HG03175 (cell line): ENCODE data around the gene HLCS.
"Not testable (repeated sequence)": the region's sequence is repeated elsewhere in the genome, so short reads cannot be mapped to it uniquely, and the experiment has no call there.

Experiments
- ATAC-seq: cut with Tn5 transposase; IDR thresholded peaks from one replicate; pipeline ENCODE4 v1.9.1; 2021; ENCODE audit warnings: mild to moderate bottlenecking, moderate library complexity; ENCODE audit not compliant: unreplicated experiment

The HLCS gene

DNA sequence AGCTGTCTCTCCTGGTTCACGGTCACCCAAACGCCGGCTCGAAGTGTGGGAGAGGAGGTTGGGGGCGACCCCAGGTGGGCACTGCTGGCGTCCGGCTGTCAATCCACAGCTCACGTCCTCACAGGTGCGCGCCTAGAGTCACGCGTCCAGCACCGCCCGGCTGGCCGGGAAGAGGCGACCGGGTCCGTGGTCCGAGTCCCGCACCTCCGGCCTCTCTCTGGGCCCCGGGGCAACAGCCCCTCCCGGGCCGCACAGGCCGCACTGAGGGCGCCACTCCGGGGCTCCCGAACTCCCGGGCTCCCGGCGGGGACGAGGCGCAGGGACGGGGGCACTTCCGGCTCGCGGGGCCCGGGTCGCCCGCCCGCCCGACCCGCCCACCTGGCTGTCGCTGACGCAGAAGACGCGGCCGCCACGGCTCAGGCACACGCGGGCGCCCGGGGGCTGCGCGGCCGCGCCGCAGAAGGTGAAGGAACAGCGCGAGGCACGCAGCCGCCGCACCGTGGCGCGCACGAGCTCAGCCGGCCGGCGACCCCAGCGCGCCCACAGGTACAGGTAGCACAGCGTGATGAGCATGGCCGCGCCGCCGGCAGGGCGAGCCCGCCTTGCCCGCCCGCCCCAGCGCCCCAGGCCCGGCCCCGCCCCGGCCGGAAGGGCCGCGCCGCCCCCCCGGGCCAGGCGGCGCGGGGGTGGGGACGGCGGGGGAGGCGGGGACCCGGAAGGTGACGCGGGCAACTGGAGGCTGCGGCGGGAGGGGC lies at the start of gene HLCS:
Gene HLCS, minus strand, starts transcription at position 604 of the 755 bp plus-strand sequence. Its CDS starts 31 bp downstream, at position 573.
- peak; percentile 77 for ATAC-seq

DNA sequence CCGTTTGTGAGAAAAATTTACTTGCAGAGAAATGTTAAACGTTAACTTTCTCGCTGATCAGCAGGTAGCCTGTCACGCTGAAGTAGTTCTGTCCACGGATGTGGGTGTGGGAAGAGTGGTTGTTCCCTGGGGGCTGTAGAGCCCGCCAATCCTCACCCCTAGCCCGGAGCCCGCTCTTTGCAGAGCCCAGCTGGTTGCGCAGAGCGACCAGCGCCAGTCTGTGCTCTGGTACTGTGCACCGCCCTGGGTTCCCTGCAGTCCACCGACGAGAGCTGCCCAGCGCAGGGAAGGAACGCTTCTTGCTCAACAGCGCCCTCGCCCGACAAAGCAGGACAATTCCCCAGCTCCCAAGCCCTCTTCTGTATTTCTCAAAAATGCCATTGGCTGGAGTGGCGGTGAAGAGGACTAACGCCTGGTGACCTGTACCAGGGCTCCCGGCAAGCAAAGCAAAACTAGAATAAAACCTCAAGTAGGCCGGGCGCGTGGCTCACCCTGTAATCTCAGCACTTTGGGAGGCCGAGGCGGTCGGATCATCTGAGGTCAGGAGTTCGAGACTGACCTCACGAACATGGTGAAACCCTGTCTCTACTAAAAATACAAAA lies 43.4 kb upstream of the HLCS start:
- peak; percentile 97 for ATAC-seq

DNA sequence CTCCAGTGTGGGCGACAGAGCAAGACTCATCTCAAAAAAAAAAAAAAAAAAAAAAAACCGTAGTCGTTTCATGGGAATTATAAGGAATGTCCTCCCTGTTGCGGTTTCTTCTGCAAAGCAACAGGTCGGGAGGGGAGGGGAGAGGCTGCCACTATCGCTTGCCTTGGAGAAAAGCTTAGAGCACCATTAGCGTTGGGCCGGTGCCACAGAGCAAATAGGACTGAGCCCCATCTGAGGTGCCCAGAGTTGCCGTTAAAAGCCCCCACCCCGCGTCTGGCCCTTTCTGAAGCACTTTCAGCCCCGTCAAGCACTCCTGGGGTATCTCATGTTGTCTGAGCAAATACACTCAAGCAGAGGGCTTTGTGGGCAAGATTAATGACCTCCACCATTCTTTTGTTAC lies 42.3 kb upstream of the HLCS start:
- ATAC-seq, result no peak

- ATAC-seq, result no peak
Observed at GRCh38 chr21:37006486-37007291, 40.2 kb upstream of the HLCS start, which contains the start of gene RIPPLY3. TSS of gene RIPPLY3 (plus strand) at chr21:37006702. CDS start at chr21:37006773, 71 bp downstream.

DNA sequence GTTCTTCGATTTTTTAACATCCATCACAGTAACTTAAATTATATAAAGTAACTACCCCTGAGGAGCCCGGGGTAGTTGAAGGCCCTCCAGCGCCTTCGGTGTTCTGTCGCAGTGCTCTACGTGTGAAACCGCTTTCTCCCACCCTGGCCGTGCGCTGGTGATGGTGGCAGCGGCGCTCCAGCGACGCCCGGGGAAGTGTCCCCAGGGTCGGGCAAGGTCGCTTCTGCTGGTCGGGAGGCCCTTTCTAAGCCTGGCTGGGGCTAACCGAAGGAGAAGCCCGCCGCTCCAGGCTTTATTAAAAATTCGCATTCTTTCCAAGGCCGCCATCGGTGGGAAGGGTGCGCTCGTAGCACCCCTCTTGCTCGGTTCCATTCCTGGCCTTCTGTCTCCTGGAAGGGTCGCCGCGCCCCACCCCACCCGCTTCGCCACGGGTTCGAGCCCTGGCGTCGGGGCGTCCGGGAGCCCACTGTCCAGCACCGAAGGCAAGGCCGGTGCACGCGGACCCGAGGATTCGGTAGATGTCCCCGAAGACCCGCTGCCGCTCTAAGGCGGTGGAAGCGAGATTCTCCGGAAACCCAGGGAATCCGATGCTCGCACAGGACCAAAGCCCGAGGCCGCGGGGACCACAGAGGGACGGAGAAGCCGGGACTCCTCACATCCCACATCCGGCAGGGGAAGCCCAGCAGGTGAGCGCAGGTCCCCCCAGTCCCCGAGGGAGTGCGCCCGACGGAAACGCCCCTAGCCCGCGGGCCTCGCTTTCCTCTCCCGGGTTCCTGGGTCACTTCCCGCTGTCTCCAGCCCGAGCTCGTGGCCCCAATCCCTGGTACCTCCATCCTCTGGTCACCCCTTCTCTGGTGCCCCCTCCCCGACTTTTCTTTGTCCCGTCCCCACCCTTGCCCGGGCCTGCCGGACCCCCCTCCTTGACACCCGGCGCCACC lies 39.3 kb upstream of the HLCS start:
- no peak for ATAC-seq

DNA sequence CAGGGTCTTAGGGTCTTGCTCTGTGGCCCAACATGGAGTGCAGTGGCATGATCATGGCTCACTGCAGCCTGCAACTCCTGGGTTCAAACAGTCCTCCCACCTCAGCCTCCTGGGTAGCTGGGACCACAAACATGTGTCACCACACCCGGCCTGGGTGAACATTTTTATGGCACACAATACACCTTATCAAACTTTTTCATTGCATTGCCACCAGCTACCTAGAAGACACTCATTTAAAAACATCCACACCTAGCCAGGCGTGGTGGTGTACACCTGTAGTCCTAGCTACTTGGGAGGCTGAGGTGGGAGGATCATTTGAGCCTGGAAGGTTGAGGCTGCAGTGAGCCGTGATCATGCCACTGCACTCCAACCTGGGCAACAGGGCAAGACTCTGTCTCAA lies 37.4 kb upstream of the HLCS start:
- ATAC-seq, result not testable (repeated sequence)

DNA sequence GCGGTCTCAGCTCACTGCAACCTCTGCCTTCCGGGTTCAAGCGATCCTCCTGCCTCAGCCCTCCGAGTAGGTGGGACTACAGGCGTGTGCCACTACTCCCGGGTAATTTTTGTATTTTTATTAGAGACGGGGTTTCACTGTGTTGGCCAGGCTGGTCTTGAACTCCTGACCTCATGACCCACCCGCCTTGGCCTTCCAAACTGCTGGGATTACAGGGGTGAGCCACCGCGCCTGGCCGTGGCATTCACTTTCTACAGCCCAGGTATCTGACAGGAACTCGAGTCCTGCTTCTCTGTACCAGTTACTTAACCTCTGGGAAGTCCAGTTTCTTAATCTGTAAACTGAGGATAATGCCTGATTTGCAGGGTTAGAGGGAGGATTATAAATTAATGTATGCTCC lies 36.4 kb upstream of the HLCS start:
- not testable (repeated sequence) for ATAC-seq

DNA sequence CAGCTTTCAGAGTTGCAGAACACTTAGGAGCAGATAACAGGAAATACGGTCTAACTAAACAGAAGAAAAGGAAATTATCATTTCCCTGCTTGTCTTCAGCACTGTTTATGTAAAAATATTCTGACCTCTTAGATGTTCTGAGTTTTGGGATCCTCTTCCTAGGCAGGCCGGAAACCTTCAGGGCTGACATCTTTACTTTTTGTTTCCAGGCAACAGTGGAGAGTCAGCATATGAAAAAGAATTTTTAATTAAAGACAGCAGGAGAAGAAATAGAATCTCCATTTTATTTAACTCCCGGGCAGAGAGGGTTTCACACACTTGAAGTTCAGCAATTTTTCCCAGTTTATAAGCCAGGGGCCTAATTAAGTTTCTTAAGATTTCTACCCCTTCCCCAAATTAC lies 35.0 kb upstream of the HLCS start:
- ATAC-seq, result no peak

DNA sequence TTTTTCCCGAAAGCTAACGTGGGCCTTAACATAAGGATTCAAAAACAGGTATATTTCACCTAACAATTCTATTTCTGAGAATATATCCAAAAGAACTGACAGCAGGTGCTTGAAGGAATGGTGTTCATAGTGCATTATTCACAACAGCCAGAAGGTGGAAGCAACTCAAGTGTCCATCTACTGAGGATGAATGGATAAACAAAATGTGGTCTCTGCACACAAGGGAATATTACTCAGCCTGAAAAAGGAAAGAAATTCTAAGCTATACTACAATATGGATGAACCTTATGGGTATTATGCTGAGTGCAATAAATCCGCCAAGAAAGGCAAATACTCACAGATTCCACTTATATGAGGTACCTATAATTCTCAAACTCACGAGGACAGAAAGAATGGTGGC lies 33.9 kb upstream of the HLCS start:
- ATAC-seq, result no peak

DNA sequence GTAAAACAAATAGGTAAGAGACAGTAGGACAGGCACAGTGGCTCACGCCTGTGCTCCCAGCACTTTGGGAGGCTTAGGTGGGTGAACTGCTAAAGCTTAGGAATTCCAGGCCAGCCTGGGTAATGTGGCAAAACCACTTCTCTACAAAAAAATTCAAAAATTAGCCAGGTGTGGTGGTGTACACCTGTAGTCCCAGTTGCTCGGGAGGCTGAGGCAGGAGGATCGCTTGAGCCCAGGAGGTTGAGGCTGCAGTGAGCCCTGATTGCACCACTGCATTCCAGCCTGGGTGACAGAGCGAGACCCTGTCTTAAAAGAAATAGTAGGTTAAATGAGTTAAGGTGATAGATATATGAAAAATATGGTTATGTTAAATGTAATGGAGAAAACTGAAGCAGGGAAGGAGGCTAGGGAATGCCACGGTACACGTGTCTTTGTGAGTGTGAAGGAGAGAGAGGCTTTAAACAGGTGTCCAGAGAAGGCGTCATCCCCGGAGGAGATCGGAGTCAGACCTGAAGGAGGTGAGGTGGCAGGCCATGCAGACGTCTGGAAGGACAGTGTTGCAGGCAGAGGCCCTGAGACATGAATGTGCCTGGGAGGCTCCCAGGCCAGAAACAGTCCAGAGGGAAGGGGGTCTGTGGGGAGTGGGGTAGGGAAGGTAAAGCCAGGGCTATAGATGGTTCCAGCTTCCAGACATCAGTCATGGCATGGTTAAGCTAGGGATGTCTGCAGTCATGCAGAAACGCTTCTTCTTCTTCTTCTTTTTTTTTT lies 32.8 kb upstream of the HLCS start:
- no peak for ATAC-seq

DNA sequence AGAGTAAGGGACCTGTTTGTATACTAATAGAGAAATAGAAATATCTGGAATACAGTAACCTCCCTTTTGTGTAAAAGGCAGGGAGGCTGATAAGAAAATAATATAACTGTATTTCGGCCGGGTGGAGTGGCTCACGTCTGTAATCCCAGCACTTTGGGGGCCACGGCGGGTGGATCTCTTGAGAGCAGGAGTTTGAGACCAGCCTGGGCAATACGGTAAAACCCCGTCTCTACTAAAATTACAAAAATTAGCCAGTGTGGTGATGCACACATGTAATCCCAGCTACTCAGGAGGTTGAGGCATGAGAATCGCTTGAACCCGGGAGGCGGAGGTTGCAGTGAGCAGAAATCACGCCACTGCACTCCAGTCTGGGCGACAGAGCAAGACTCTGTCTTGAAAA lies 28.8 kb upstream of the HLCS start:
- ATAC-seq, result not testable (repeated sequence)

DNA sequence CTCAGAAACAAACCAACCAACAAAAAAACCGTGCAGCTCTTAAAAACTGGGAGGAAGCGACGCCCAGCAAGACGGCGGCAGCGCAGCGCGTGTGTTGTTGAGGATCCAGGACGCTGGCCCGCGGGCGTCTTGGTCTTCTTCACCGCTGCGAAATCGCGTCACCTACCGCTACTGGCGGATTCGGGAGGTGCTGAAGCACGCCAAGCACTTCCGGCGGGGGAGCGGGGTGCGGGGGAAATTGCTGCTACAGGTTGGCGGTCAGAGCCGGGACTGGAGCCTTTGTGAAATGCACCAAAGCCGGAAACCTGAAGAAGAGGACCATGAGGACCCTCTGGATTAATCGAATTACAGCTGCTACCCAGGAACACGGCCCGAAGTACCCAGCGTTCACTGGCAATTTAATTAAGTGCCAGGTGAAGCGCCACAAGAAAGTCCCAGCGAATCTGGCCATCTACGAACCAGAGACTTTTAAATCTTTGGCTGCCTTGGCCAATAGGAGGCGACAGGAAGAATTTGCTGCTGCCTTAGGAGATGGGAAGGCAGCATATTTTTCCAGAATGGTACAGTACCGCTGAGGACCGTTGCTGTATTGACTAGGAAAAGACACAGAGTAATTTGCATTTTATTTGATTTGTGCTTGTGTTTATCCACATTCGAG lies 28.2 kb upstream of the HLCS start:
- no peak for ATAC-seq

DNA sequence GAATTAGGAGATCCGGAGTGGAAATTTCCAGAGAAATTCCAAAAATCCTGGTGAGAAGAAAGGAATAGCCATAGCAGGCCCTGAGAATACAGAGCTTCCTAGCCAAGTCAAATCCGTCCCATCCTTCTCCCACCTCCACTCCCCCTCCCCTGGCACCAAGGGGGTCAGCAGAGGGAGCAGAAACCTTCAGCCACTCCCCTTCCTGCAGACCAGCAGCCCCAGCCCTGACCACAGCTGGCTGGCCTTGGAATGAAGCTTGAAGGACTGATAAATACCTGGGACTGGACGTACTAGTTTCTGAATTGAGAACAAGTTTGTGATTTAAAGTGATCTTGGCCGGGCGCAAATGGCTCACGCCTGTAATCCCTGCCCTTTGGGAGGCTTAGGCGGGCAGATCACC lies 26.2 kb upstream of the HLCS start:
- no peak for ATAC-seq

GRCh38 chr21:36990508-36991205 lies 24.2 kb upstream of the HLCS start:
- no peak for ATAC-seq

- peak; percentile 93 for ATAC-seq
Observed at GRCh38 chr21:36989699-36990507, 23.4 kb upstream of the HLCS start.

GRCh38 chr21:36989199-36989698 lies 22.8 kb upstream of the HLCS start:
- not testable (repeated sequence) for ATAC-seq

DNA sequence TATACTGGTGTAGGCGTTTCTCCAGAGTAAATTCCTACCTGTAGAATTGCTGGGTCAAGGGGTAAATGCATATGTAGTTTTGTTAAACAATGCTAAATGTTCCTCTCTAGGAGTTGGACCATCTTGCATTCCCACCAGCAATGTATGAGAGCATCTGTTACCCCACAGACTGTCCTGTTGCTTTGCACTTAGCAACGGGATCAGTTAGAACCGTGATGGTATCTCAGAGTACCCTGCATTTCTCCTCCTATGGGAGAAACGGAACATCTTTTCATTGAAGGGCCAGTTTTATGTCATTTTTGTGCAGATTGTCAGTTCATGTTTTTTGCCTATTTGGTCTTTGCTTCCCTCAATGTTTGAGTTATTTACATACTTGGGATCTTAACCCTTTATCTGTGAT lies 22.1 kb upstream of the HLCS start:
- ATAC-seq, result no peak

DNA sequence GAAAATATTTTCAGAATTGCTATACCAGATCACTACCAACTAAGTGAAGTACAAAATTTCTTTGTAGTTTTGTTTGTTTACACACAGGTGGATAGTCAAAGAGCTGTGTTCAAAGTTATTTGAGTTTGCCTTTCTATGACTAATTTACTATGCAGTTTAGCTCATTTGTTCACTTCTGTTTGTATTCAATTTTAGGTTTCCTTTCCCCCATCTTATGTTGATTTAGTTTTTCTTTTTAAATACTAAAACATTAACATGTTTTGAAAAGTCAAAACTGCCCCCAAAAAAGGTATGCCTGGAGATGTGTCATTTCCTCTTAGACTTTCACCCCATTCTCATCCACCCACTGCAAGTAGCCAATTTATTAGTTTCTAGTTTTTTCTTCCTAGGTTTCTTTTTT lies 21.4 kb upstream of the HLCS start:
- ATAC-seq, result no peak
